ENCODE results near the gene HSPG2.

DNA sequence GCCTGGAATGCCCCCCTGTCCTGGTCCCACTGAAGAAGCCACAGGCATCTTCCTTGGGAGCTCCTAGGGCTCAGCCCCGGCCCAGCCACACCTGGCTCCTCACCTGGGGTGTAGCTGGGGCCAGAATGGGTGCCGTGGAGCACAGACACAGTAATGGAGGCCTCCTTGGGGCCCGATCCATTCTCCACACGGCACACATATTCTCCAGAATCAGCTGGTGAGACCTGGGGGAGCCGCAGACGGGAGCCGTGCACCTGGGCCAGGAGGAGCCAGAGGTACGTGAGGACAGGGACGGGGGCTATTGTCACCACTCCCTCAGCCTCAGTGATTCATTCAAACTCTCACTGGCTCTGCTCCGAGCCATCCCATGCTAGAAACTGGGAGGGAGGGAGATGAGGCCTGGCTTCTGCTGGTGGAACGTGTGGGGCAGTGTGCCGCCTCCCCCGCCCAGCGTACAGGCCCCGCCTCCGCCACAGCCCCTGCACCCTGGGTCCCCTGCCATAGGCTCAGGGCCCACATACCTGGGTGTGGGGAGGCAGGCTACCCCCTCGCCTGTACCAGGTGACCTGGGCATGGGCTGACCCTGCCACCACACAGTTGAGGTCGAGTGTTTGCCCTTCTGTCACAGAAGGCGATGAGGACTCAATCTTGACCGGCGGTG, 82.9 kb downstream of the HSPG2 start:
- TF ChIP-seq POLR2A (IDR thresholded peaks at IDR 0.05) = no peak
- TF ChIP-seq, protein P1, sequence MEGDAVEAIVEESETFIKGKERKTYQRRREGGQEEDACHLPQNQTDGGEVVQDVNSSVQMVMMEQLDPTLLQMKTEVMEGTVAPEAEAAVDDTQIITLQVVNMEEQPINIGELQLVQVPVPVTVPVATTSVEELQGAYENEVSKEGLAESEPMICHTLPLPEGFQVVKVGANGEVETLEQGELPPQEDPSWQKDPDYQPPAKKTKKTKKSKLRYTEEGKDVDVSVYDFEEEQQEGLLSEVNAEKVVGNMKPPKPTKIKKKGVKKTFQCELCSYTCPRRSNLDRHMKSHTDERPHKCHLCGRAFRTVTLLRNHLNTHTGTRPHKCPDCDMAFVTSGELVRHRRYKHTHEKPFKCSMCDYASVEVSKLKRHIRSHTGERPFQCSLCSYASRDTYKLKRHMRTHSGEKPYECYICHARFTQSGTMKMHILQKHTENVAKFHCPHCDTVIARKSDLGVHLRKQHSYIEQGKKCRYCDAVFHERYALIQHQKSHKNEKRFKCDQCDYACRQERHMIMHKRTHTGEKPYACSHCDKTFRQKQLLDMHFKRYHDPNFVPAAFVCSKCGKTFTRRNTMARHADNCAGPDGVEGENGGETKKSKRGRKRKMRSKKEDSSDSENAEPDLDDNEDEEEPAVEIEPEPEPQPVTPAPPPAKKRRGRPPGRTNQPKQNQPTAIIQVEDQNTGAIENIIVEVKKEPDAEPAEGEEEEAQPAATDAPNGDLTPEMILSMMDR (IDR thresholded peaks at IDR 0.05) = no peak
